Measurements from ENCODE around the gene KCNK4. TPM values are rescaled to one million over a fixed set of nuclear protein-coding genes. Genes with fewer than 3 reads are reported as not detected.

The KCNK4 gene
- polyA plus RNA-seq, 1 donor from 2014 or later, result 1.0 TPM

GRCh38 chr11:64342869-64343745 is 52.0 kb downstream of the KCNK4 start:
- Histone ChIP-seq H3K4me3 (ENCODE audit: low read length) (no peak overlapping the region), H3F3A (ENCODE audit: insufficient read depth, low read length, poor library complexity, severe bottlenecking) (no peaks in the 10 kb centered on the region), H4K20me1 (ENCODE audit: insufficient read depth) (no peaks in the 10 kb centered on the region), H3K9ac (ENCODE audit: low read length) (no peak overlapping the region), H3K36me3 (ENCODE audit: insufficient read depth, low read length) (no peaks in the 10 kb centered on the region), H3K4me2 (ENCODE audit: low read length) (no peak overlapping the region), H3K9me2 (ENCODE audit: insufficient read depth, low read length) (no peaks in the 10 kb centered on the region), H3K27ac (ENCODE audit: low read length) (no peak overlapping the region), H3K79me2 (replicated peaks; ENCODE audit: insufficient read depth, low read length) (no peaks in the 10 kb centered on the region), H3K27me3 (ENCODE audit: insufficient read depth, low read depth, low read length) (no peaks in the 10 kb centered on the region), H2AFZ (ENCODE audit: low read depth, low read length) (no peak overlapping the region), H3K9me3 (ENCODE audit: low read length) (no peaks in the 10 kb centered on the region)
- no peak for TF ChIP-seq CTCF (IDR thresholded peaks at IDR 0.05; ENCODE audit: poor library complexity, severe bottlenecking)
- TF ChIP-seq POLR2AphosphoS5 (IDR thresholded peaks at IDR 0.05), result no peak
- TF ChIP-seq MXI1 (conservative IDR thresholded peaks at IDR 0.05; ENCODE audit: poor library complexity, severe bottlenecking), result no peak
- no peak for TF ChIP-seq EP300 (conservative IDR thresholded peaks at IDR 0.05; ENCODE audit: poor library complexity, severe bottlenecking)
- no peak for TF ChIP-seq RAD21 (conservative IDR thresholded peaks at IDR 0.05)
- no peak for TF ChIP-seq TAF1 (IDR thresholded peaks at IDR 0.05; ENCODE audit: low read depth)
- TF ChIP-seq REST (IDR thresholded peaks at IDR 0.05; ENCODE audit: borderline replicate concordance), result no peak
- no peak for TF ChIP-seq SMC3 (conservative IDR thresholded peaks at IDR 0.05; ENCODE audit: poor library complexity)
- no peak for TF ChIP-seq EZH2 (IDR thresholded peaks at IDR 0.05; ENCODE audit: borderline replicate concordance, insufficient read depth, low read length, poor library complexity, severe bottlenecking)

- TF ChIP-seq RAD21 (conservative IDR thresholded peaks at IDR 0.05) (no peak), SMC3 (conservative IDR thresholded peaks at IDR 0.05; ENCODE audit: poor library complexity) (no peak), REST (IDR thresholded peaks at IDR 0.05; ENCODE audit: borderline replicate concordance) (no peak), MXI1 (conservative IDR thresholded peaks at IDR 0.05; ENCODE audit: poor library complexity, severe bottlenecking) (no peak), EP300 (conservative IDR thresholded peaks at IDR 0.05; ENCODE audit: poor library complexity, severe bottlenecking) (no peak), CTCF (IDR thresholded peaks at IDR 0.05; ENCODE audit: poor library complexity, severe bottlenecking) (no peak), EZH2 (IDR thresholded peaks at IDR 0.05; ENCODE audit: borderline replicate concordance, insufficient read depth, low read length, poor library complexity, severe bottlenecking) (no peak), POLR2AphosphoS5 (IDR thresholded peaks at IDR 0.05) (no peak), TAF1 (IDR thresholded peaks at IDR 0.05; ENCODE audit: low read depth) (no peak)
- H3K36me3 ChIP-seq (ENCODE audit: insufficient read depth, low read length), result no peaks in the 10 kb centered on the region
- no peak overlapping the region for H3K9ac ChIP-seq (ENCODE audit: low read length)
- no peak overlapping the region for H2AFZ ChIP-seq (ENCODE audit: low read depth, low read length)
- H3K27ac ChIP-seq (ENCODE audit: low read length), result no peak overlapping the region
- no peaks in the 10 kb centered on the region for H3K9me2 ChIP-seq (ENCODE audit: insufficient read depth, low read length)
- no peaks in the 10 kb centered on the region for H3F3A ChIP-seq (ENCODE audit: insufficient read depth, low read length, poor library complexity, severe bottlenecking)
- no peaks in the 10 kb centered on the region for H3K9me3 ChIP-seq (ENCODE audit: low read length)
- no peak overlapping the region for H3K4me2 ChIP-seq (ENCODE audit: low read length)
- H3K27me3 ChIP-seq (ENCODE audit: insufficient read depth, low read depth, low read length), result no peaks in the 10 kb centered on the region
- H3K79me2 ChIP-seq (replicated peaks; ENCODE audit: insufficient read depth, low read length), result no peaks in the 10 kb centered on the region
- H3K4me3 ChIP-seq (ENCODE audit: low read length), result no peak overlapping the region
- H4K20me1 ChIP-seq (ENCODE audit: insufficient read depth), result no peaks in the 10 kb centered on the region
Measured at GRCh38 chr11:64343767-64344559, 52.9 kb downstream of the KCNK4 start.

Measured in neural cell (in vitro differentiated cells).